DND-41 (cell line): ENCODE results near the gene CYP19A1.

ENCODE experiments used
- ATAC-seq: fragments of 200-7000 bp; cut with Tn5 transposase; 3 replicates; pipeline ENCODE4 v1.9.1; 2021; ENCODE audit warnings: low read depth; ENCODE audit not compliant: insufficient read depth
- DNase-seq: peaks from one replicate; pipeline ENCODE4 v3.0.0-alpha.2; 2020
- H2AFZ ChIP-seq: 2 replicates; pipeline ENCODE4 v1.6.0; 2012; ENCODE audit warnings: low read depth, low read length
- H3K27ac ChIP-seq: 2 replicates; pipeline ENCODE4 v1.5.1; 2012; ENCODE audit warnings: low read length, inconsistent platforms
- H3K27me3 ChIP-seq: fragments of 200-600 bp; sonication (generic); 2 replicates; pipeline ENCODE4 v1.6.0; 2012; ENCODE audit warnings: low read length, mild to moderate bottlenecking, inconsistent platforms; ENCODE audit not compliant: insufficient read depth, poor library complexity
- H3K36me3 ChIP-seq: 2 replicates; pipeline ENCODE4 v1.5.1; 2012; ENCODE audit warnings: low read length, inconsistent platforms; ENCODE audit not compliant: insufficient read depth
- H3K4me1 ChIP-seq: 2 replicates; pipeline ENCODE4 v1.5.1; 2012; ENCODE audit warnings: mild to moderate bottlenecking, low read length; ENCODE audit not compliant: insufficient read depth
- H3K4me2 ChIP-seq: 2 replicates; pipeline ENCODE4 v1.6.0; 2012; ENCODE audit warnings: mild to moderate bottlenecking, moderate library complexity, low read length, inconsistent platforms; ENCODE audit not compliant: insufficient read depth
- H3K4me3 ChIP-seq, 2 experiments: fragments of 200-600 bp in 1 of 2; shearing (Covaris generic) in 1 of 2; 2 replicates each; pipeline ENCODE4 v1.5.1; 2012 to 2016; ENCODE audit warnings: inconsistent platforms in 2 of 2, low read length in 2 of 2, mild to moderate bottlenecking in 2 of 2, low read depth in 1 of 2, moderate library complexity in 1 of 2
- H3K79me2 ChIP-seq: 2 replicates; pipeline ENCODE4 v1.6.0; 2012; ENCODE audit warnings: low read length, inconsistent platforms; ENCODE audit not compliant: insufficient read depth
- H3K9ac ChIP-seq: 2 replicates; pipeline ENCODE4 v1.6.0; 2012; ENCODE audit warnings: low read depth, mild to moderate bottlenecking, inconsistent platforms, low read length, moderate library complexity
- H3K9me3 ChIP-seq: 2 replicates; pipeline ENCODE4 v1.5.1; 2012; ENCODE audit warnings: low read length, moderate library complexity, mild to moderate bottlenecking, inconsistent platforms; ENCODE audit not compliant: insufficient read depth, severe bottlenecking
- H4K20me1 ChIP-seq: 2 replicates; pipeline ENCODE4 v1.6.0; 2012; ENCODE audit warnings: low read length; ENCODE audit not compliant: insufficient read depth
- EZH2 ChIP-seq: IDR thresholded peaks from 3 replicates; pipeline ENCODE4 v1.6.1; 2012; ENCODE audit warnings: borderline replicate concordance, low read depth, mild to moderate bottlenecking, moderate library complexity, low read length, inconsistent platforms; ENCODE audit not compliant: severe bottlenecking
- TF ChIP-seq, protein P1 (sequence below): IDR thresholded peaks from 2 replicates; pipeline ENCODE4 v1.5.1; 2012; ENCODE audit warnings: borderline replicate concordance, low read length, moderate library complexity, mild to moderate bottlenecking; ENCODE audit not compliant: poor library complexity, severe bottlenecking; ENCODE audit errors: extremely low read depth

Gene CYP19A1

DNA sequence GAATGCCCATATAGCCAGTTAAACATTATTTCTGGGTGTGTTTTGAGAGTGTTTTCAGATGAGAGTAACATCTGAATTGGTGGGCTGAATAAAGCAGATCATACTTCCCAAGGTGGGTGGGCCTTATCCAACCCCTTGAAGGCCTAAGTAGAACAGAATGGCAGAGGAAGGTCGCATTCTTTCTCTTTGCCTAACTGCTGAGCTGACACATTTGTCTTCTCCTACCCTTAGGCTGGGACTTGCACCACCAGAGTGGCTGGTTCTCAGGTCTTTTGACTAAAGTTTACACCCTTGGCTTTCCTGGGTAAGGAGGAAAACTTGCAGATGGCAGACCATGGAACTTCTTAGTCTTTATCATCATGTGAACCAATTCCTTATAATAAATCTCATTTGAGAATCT, 157.9 kb downstream of the CYP19A1 start:
- Histone ChIP-seq H3K4me3 (no peak overlapping the region), H2AFZ (no peak overlapping the region), H3K4me2 (no peak overlapping the region), H4K20me1 (no peaks in the 10 kb centered on the region), H3K4me1 (no peaks in the 10 kb centered on the region), H3K79me2 (no peaks in the 10 kb centered on the region), H3K9me3 (no peaks in the 10 kb centered on the region), H3K9ac (no peak overlapping the region), H3K27me3 (peaks cover 7% of the 10 kb centered on the region), H3K36me3 (no peaks in the 10 kb centered on the region), H3K27ac (no peak overlapping the region)
- TF ChIP-seq, protein P1, sequence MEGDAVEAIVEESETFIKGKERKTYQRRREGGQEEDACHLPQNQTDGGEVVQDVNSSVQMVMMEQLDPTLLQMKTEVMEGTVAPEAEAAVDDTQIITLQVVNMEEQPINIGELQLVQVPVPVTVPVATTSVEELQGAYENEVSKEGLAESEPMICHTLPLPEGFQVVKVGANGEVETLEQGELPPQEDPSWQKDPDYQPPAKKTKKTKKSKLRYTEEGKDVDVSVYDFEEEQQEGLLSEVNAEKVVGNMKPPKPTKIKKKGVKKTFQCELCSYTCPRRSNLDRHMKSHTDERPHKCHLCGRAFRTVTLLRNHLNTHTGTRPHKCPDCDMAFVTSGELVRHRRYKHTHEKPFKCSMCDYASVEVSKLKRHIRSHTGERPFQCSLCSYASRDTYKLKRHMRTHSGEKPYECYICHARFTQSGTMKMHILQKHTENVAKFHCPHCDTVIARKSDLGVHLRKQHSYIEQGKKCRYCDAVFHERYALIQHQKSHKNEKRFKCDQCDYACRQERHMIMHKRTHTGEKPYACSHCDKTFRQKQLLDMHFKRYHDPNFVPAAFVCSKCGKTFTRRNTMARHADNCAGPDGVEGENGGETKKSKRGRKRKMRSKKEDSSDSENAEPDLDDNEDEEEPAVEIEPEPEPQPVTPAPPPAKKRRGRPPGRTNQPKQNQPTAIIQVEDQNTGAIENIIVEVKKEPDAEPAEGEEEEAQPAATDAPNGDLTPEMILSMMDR: no peak
- TF ChIP-seq EZH2: no peak
- ATAC-seq (no peak), DNase-seq (no peak)

DNA sequence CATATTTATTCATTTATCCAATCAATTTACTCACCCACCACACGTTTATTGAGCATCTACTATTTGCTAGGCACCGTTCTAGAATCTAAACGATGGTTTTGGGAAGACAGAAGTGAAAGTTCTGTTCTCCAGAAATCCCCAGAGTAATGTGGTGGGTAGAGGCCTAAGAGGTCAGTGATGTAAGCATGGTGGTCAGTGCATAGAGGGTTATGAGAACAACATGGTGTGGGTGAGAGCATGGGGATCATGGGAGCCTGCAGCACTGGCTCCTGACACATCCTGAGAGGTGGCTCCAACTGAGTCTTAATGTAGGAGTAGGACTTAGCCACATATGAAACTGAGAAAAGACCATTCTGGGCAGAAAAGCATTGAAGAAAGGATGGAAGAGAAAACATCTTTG, 158.4 kb downstream of the CYP19A1 start:
- no peaks in the 10 kb centered on the region for H3K4me1 ChIP-seq
- TF ChIP-seq, protein P1: no peak
- no peak for TF ChIP-seq EZH2
- H3K9me3 ChIP-seq: no peaks in the 10 kb centered on the region
- H3K4me2 ChIP-seq: no peak overlapping the region
- H3K79me2 ChIP-seq: no peaks in the 10 kb centered on the region
- ATAC-seq (no peak), DNase-seq (no peak)
- H3K27ac ChIP-seq: no peak overlapping the region
- H3K9ac ChIP-seq: no peak overlapping the region
- peaks cover 7% of the 10 kb centered on the region for H3K27me3 ChIP-seq
- no peak overlapping the region for H3K4me3 ChIP-seq
- no peaks in the 10 kb centered on the region for H4K20me1 ChIP-seq
- H2AFZ ChIP-seq: no peak overlapping the region
- no peaks in the 10 kb centered on the region for H3K36me3 ChIP-seq

DNA sequence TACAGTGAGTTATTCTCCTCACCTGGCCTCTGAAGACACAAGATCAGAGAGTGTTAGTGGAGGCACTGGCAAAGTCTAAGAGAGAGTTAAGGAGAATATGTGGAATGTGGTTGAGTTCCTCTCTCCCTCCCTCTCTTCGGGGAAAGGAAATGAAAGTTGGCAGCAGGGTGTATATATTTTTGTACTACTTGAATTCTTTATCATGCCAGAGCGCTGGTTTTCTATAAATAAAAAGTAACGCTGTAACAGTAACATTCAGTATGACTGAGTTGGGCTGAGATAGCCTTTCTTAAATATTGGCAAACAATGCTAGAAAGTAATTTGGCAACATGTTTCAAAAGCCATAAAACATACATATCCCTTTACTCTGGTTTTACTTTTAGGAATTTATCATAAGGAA, 166.2 kb downstream of the CYP19A1 start:
- Histone ChIP-seq H4K20me1 (no peaks in the 10 kb centered on the region), H3K27ac (no peak overlapping the region), H3K9me3 (no peaks in the 10 kb centered on the region), H2AFZ (no peak overlapping the region), H3K4me2 (no peak overlapping the region), H3K4me3 (no peak overlapping the region), H3K27me3 (peaks cover 5% of the 10 kb centered on the region), H3K36me3 (no peaks in the 10 kb centered on the region), H3K4me1 (no peaks in the 10 kb centered on the region), H3K79me2 (no peaks in the 10 kb centered on the region), H3K9ac (no peak overlapping the region)
- no peak for ATAC-seq
- no peak for DNase-seq
- TF ChIP-seq, protein P1: no peak
- no peak for TF ChIP-seq EZH2

DNA sequence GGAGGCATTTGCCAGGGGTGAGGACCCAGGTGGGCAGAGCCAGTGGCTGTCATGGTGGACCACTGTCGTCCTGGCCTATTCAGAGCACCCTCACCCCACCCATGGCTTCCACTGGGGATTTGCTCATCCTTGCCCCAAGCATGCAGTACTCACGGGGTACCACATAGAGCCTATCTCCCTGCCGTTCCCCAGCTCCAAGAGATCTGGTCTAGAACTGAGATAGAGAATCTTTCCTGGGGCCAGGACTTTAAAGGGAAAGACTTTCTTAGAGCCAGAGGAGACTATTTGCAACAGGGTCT, 166.8 kb downstream of the CYP19A1 start:
- DNase-seq (no peak), ATAC-seq (no peak)
- H4K20me1 ChIP-seq: no peaks in the 10 kb centered on the region
- H3K79me2 ChIP-seq: no peaks in the 10 kb centered on the region
- no peaks in the 10 kb centered on the region for H3K9me3 ChIP-seq
- H3K4me2 ChIP-seq: no peak overlapping the region
- no peak overlapping the region for H2AFZ ChIP-seq
- H3K27me3 ChIP-seq: peaks cover 5% of the 10 kb centered on the region
- no peaks in the 10 kb centered on the region for H3K36me3 ChIP-seq
- H3K4me1 ChIP-seq: no peaks in the 10 kb centered on the region
- TF ChIP-seq, protein P1: no peak
- TF ChIP-seq EZH2: no peak
- H3K27ac ChIP-seq: no peak overlapping the region
- no peak overlapping the region for H3K9ac ChIP-seq
- H3K4me3 ChIP-seq: no peak overlapping the region
